GM23248 (cell line): Measurements from ENCODE around the gene NANS.

Experiments
- EZH2 ChIP-seq: fragments of 200-600 bp; sonication (generic); IDR thresholded peaks from 2 replicates; pipeline ENCODE4 v1.6.1; 2018; ENCODE audit warnings: antibody characterized with exemption, mild to moderate bottlenecking; ENCODE audit not compliant: insufficient read depth, poor library complexity, severe bottlenecking
- EZH2phosphoT487 ChIP-seq: fragments of 200-600 bp; sonication (generic); IDR thresholded peaks from 2 replicates; pipeline ENCODE4 v1.6.1; 2018; ENCODE audit warnings: antibody characterized with exemption, moderate library complexity, mild to moderate bottlenecking, low read depth; ENCODE audit not compliant: insufficient read depth

DNA sequence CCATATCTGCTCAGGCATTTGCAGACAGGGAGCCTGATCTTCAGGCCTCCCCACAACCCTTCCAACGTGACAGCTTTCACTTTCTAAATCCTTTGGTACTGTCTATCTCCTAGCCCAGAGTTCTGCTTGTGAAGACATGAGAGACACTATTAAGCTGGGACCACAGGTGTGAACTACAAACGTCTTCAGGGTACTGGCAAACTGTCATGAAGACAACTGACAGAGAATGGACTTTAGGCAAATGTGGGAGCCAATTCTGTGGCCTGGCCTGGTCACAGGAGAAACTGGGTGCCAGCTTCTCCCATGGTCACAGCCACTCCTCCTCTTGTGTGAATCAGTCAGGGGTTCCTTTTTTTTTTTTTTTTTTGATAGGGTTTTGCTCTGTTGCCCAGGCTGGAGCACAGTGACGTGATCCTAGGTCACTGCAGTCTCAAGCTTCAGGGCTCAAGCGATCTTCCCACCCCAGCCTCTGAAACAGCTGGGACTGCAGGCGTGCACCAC lies 52.0 kb downstream of the NANS start:
- TF ChIP-seq EZH2 (no peak), EZH2phosphoT487 (no peak)
